ENCODE measurements around the gene MORF4L2.

The MORF4L2 gene, protein sequence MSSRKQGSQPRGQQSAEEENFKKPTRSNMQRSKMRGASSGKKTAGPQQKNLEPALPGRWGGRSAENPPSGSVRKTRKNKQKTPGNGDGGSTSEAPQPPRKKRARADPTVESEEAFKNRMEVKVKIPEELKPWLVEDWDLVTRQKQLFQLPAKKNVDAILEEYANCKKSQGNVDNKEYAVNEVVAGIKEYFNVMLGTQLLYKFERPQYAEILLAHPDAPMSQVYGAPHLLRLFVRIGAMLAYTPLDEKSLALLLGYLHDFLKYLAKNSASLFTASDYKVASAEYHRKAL

DNA sequence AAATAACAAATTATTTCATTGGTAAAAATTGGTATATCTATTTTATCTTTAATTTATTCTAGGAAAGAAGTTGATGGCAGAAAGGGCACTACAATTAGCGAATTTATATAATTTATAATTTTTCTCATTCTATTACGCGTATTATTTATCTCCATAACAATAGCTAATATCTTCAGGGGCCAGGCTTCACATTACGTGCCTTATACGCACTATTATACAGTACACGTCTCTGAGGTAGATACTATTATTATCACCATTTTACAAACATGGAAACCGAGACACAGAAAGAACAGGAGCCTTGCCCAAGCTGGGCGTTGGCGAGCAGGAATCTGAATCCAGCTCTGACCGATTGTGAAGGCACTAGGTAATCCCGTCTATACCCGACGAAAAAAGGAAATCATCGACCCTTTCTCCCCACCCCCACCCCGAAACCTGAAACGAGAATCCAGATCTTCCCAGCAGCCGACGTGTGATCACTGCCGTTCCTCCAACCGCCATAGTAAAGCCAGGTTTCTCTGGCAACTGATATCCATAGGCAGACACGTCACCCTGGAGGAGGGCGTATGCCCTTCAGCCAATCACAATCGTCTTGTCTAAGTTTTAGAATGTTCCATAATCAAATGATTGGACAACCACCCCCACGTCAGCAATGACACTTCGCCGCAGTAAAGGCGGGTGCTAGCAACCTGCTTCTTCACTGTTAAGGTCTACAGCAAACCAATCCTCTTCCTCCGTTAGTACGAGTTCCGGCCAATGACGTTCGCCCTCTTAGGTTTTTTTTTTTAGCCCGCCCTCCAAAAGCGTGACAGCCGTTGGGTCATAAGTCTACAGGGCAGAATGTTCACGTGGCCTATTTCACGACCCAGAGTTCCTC is at the start of gene MORF4L2:
Gene MORF4L2 (minus strand): TSS at position 501 of the 874 bp plus-strand sequence. CDS start 9,672 bp downstream, outside the sequence.
- peak; percentile 91 to 93 for DNase-seq

DNA sequence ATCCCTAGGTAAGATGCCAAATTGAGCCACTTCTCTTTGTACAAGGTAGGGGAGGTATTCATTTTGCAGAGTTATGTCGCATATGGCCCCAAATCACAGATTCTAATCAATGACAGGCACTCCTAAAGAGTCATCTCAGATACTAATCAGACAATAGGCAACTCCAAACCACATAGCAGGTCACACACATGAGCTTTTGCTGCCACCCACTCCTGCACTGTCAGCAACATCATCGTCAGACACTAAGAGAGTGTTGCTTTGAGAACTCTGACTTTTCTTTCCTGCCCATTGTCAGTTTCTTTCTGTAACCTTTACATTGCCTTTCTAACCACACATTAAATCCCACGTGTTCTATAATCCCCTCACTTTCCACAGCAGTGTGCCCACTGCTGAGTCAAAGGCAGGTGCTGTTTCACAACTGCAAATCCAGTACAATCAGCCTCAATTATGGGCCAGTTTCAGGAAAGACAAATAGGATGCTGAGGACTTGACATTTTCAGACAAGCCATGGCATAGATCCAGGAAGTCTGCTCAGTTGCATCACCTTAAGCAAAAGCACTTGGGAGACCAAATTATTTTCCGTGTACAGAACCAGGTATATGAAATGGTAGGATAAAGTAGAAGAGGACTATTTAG is 47.7 kb upstream of the MORF4L2 start:
- no peak for DNase-seq

DNA sequence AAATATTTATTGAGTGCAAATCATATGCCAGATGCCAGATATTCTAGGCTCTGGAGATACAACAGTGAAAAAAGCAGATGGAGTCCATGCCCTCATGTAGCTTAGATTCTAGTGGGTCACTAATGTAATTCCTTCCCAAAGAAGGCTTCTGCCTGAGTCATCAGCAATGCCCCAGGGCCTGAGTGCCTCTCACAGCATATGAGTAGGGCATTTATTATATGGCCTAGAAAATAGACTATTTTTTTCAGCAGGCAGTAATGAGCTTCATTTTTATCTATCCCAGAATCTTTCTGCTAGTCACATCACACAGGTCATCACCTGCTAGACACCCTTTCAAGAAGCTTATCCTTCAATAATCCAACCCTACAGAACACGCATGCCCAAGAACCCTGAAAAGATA is 46.5 kb upstream of the MORF4L2 start:
- DNase-seq, result no peak

DNA sequence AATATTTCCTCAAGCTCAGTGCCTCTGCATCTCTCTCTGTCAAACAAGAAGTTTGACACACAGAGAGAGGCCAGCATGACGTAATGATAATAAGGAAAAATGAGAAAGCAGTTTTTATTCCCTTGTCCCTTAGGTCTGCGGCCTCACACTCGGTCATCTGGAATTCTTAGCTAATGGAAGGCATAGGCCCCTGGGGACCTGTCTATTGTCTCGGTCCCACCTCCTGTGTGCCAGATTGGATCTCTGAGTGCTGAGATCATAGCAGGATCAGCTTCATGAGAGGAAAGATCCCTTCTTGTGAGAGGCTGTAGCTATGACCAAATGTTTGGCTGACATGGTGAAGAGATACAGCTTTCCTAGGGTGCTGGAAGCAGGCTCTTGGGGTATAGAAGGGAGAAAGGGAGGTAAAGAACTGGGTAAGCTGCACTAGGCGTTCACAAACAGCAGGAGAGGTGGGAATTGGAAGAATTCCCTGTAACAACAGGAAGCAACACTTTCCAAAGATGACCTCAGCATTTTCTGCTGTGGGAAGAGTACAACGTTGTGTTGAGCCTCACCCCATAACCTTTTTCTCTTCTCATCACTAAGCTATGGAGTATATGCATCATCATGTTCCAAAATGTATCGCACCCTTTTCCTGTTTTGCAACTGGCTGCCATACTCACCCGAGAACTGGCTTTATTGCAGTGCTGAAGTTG is 44.4 kb upstream of the MORF4L2 start:
- no peak for DNase-seq

DNA sequence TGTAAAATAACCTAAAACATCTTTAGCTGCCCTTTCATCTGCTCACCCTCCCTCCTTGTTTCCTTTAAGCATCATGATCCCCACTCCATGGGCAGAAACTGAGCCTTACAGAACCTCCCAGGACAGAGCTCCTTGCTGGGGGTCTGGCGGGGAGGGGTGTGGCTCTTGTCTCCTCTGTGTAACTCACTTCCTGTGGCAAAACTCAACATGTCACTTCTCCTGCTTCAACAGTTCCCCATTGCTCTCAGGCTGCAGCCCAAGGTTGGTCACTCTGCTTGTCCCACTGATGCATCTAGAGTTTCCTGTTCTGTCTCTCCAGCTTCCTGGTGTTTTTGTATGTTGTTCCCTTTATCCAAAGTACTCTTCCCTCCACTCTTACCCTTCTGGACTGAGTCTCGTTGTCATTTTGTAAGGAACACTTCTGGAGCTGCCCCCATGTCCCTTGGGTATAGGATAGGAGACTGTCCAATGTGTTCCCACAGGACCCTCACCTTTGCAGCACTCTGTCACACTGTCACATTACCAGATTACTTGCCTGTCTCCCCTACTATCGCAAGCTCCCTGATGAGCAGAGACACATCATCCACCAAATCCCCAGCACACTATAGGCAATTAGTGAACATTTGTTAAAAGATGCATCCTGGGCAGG is 43.8 kb upstream of the MORF4L2 start:
- peak; percentile 16 to 19 for DNase-seq

DNA sequence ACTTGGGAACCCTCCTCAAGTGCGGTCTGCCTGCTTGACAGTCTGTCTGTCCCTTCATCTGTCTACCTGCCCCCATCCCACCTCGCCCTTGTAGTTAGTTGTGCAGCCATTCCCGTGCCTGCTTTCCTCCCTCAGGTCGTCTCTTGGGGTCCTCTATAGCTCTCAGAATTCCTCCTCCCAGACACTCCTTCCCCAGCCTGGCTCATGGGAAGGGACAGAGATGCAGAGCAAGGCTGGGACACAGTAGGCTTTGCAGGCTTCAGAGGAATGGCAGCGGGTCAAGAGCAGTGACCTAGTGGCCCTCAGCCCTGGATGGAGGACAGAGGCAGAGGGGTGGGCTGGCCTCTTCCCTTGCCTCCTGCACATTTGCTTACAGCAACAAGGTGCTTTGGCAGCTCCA is 42.5 kb upstream of the MORF4L2 start:
- DNase-seq, result no peak

DNA sequence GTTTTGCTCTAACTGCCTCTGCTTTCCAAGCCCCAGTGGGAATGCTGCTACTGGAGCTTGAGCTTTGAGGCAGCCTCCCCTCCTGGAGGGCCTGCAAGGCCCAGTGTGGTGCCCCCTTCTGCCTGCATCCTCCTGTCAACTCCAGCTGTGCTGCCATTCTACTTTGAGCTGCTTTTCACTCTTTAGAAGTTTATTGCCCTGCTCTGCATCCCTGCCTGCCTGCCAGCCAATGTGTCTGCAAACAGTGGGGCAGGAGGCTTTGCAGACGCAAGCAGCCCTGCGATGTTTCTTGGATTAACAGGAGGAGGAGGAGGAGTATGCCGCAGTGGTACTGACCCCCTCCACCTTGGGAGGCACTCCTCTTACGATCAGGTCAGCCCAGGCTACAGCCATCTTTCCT is 40.6 kb upstream of the MORF4L2 start:
- DNase-seq, result no peak

DNA sequence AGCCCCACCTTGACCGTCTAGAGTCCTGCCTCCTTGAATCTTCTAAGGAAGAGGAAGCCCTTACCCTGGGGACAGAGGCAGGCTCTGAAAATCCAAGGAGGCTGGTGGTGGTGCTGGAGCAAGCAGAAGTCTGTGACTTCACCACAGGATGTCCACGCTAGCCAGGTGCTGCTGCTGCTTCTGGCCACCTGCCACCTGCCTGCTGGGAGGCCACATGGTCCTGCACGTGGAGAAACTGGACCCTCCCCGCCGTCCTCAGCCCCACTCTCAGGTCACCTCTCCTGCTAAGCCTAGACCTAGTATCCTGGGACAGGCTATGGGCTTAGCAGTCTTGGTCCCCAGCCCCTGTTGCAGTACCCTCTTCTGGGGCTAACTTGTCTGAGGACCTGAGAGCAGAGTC is 40.0 kb upstream of the MORF4L2 start:
- no peak for DNase-seq

DNA sequence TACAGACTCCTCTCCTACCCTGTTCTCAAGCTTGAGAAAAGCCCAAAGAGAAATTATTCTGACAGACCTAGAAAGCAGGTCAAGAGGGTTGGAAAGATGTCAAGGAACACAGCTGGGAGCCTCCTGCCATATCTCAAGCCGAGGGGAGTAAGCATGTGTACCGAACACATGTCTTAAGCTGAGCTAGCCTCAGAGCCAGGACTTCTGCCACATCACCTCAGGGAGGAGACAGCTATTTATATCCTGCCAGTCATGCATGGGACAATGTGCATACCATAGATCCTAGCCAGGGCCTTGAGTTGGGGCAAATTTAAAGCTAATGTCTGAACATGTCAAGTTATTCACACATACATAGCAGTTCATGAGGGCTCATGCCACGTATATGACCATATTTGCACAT is 36.0 kb upstream of the MORF4L2 start:
- no peak for DNase-seq

DNA sequence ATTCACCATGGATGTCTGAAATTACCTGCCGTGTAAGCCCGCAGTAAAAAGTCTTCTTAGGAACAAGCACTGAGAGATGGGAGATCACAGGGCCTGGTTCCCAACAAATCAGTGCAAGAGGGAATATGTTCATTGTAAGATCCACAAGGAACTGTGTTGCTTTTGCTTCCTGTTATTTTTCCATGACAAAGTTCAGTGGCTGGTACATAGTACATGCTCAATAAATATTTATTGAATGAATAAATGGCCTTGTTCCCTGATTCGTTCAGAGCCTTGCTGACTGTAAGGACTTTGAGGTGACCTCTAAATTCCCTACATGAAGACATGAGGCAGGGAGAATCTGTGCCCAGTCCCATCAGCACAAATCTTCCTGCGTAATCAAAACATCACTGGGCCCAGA is 31.6 kb upstream of the MORF4L2 start:
- no peak for DNase-seq

DNA sequence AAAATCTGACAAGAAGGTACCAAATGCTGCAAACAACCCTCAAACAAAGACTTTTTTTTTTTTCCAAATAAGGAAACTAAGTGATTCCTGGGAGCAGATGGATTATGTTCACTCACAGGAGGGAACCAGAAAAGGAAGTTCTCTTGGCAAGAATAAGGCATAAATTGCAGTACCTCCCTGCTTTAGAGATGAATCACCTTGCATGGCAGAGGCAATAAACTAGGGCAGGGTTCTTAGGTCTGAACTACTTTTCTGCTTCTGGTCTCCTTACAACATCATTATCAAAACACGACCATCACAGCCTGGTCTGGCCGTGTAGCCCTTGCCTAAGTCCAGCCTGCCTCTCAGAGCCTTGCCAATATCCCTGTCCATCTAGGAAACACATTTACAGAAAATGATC is 30.5 kb upstream of the MORF4L2 start:
- DNase-seq, result no peak

DNA sequence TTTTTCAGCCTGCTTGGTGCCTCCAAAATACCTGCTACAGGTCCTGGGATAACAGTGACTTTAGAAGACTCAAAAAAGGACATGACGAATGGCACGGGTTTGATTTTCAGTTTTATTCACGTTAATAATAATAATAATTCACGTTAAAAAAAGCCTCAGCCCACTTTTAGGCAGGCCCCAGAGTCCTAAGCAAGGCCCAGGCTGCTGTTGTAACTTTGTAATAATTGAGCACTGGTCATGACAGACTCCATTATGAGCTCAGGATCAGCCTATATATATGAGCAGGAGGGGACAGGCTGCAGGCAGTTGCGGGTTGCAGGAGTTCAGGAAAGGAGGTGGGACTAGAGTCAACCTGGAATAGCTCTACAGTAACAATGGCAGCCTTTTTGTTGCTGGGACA is 24.1 kb upstream of the MORF4L2 start, which contains the start of gene TMEM31:
Gene TMEM31 (plus strand): TSS at position 301 of the 400 bp plus-strand sequence. CDS start 1,350 bp downstream, outside the sequence.
- no peak for DNase-seq

DNA sequence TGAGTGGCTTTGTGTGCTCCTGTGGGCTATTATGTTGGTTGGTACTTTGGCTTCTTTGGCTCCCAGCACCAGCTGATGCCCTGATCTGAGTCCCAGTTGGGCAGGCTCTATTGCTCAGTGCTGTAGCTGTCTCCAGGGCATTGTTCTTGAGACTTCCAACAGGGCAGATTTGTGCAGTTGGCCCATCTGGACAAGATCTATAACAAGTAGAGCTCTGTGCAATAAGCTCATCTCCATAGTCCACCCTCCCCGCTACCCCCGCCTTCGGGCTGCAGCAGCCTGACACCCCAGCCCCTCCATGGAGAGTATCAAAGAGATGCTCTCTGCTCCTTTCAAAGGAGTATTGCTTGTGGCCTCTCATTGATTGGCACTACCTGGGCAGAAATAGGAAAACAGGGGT is 18.4 kb upstream of the MORF4L2 start:
- no peak for DNase-seq

DNA sequence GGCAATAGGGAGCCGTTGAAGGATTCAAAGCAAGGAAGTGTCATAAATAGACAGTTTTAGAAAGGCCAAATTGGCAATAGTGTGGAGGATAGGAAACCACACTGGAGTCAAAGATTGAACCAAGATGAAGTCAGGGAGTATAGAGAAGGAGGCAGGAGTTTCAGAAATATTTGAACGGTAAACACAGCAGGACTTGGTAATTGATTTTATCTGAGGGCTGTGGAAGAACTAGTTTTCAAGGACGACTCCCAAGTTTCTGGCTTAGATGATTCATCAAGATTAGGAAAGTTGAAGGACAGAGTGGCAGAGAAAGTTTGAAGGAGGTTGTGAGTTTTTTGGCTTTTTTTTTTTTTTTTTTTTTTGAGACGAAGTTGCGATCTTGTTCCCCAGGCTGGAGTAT is 12.7 kb upstream of the MORF4L2 start:
- no peak for DNase-seq

DNA sequence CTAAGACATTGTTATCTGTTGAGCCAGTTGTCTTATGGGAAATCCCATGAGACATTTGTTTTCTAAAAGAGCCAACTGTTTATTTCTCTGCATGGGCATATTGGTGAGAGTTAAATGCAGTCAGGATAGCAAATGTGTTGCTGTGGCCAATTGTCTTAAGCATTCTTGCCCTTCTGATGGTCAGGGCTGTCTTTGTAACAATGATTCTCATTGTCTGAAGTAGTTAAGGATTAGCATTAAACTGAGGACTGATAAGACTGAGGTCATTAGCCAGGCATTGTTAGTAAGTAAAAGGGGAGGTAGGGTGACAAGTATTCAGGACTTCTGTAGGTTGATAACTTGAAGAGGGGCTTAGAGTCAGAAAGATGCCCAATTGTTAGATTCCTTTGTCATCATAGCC is 11.2 kb upstream of the MORF4L2 start:
- DNase-seq, result no peak

DNA sequence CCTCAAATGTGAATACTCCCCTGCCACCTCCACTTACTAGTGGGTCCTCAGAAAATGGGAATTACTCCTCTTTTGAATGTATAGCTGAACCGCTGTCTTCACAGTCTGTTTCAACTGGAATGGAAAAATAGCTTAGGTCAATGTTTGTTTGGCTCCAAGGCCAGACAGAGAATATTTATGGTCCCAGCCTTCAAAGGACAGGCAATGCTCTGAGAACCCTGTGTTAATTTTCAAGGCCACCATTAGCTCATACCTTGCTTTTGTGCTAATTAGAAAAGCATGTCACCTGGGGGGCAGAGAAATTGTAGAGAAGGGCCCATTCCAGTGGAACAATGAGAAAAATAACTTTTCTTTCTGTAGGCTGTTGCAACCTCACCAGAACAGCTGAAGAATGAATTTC is 4.6 kb upstream of the MORF4L2 start:
- DNase-seq, result no peak

DNA sequence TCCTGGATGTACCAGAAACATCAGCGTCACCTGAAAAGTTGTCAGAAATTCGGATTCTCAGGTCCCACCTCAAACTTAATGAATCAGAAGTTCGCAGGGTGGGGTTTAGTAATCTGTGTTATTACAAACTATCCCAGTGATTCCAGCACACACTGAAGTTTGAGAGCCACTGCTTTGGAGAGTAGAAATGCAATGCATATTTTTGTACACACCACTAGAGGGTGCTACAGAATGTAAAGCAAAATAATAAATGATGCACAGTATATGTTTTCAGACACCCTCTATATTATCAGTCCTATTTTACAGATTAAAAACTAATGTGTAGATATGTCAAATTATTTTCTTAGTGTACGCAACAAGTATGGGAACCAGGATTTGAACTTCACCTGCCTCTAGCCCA is 2.4 kb upstream of the MORF4L2 start:
- DNase-seq, result peak; percentile 22 to 58

DNA sequence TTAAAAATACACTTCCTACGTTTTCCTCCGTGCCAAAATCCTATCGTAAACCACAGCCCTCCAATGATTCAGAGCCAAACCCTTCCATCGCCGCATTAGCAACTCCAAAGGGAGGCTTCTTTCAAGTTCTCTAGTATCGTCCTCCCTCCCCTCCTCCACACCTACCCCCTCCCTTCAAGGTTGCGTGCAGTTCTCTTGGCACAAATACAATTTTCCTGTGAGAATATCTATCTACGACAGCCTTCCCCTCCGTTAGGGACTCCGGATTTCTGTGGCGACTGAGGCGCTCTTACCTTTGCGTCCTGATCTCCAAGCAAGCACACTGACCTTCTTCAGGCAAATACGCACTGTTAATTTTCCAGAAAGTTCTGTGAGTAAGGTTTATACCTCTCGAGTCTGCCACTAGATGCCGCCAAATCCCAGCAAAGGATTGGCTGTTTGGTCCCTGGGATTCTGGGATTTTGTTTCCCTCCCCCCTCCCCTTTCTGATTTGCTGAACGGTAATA is 1.2 kb upstream of the MORF4L2 start:
- peak; percentile 53 to 71 for DNase-seq

DNA sequence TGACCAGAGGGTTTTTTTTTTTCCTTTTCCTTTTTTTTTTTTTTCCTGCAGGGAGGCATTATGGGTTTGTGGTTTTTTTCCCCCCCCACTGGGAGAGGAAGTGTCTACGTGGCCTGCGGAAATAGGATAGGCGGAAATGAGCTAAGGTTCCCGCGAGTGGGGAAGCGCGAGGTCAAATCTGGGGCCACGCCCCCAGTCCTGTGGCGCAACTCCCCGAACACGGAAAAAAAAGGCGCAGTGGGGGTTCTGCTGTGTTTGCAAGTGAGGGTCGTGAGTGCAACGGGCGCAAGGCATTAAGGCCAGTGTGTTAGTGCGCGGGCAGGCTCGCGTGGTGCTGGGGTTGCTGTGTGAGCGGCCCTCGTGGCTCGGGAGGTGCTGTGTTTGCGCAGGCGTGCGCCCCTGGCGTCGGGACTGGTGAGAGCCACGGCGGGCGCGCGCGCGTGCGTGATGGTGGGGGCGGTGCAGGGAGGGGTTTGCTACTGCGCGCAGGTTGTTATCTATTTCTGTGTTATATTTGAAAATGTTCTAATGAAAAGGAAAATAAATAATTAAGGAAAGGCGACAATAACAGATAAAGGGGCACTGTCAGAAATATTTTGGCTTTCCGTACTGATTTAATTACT is 685 bp upstream of the MORF4L2 start:
- peak; percentile 49 to 65 for DNase-seq

DNA sequence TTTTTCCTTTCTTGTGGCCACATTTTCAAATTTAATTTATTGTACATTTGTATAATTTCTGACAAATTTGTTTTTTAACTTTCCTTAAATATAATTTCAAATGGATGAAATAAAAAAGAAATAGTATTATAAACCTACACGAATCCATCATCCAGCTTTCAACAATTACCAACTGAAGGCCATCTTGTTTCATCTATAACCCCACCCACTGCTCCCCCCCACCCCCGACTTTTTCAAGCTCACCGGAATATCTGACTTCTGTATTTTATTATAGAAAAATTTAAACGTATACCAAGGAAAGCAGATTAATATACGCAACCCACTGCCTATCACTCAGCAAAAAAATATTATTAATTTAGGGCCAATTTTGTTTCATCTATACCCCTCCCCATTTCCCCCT is 1.1 kb downstream of the MORF4L2 start:
- DNase-seq, result no peak

DNA sequence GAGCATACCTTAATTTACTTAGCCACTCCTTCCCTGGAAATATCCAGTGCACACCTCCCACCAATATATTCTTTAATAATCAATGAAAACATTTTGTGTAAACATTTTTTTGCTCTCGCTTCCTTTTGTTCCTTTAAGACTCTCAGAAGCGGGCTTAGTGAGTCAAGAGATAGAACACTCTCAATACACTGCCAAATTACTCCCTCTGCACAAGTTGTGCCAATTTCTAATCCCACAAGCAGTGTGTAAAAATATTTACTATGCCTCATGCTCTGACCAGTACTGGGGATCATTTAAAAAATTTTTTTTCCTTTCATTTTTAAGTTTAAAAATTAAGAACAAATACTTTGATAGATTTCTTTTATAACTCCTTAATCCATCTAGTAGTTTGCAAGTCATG is 5.1 kb downstream of the MORF4L2 start:
- DNase-seq, result no peak

All from Kasumi-1 (cell line).